Stimulated activated CD4-positive, alpha-beta T cell treated with anti-CD3 and anti-CD28 coated beads, Interleukin-12 subunit alpha, Interleukin-12 subunit beta, amount 100 ng/mL, for 24 hours (primary cell): ENCODE measurements around the gene WNT9A.
"Not testable (repeated sequence)": the region's sequence is repeated elsewhere in the genome, so short reads cannot be mapped to it uniquely, and the experiment has no call there.

Experiments
- DNase-seq, 2 experiments: peaks; one replicate each; pipeline ENCODE4 v3.0.0-alpha.2; 2020; ENCODE audit warnings: low read depth in 2 of 2

Gene WNT9A

DNA sequence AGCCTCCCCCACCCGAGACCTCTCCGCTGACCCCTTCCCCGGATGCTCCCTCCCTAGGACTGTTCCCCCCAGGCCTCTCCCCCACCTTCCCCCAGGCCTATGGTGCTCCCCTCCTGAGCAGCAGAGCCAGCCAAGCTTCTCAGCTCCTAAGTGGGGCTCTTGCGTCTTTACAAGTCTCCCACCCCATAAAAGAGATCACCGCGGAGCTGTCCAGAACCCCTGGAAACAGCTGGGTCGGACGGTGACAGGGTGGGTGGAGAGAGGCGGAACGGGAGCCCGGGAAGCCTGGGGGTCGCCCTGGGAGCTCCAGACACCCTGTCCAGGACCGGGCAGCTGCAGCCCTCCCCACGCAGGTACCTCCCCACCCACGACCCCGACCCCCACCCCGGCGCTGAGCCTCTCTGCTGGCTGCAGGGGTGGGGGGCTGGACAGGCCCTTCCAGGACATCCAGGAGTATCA lies 61.2 kb downstream of the WNT9A start:
- DNase-seq, result no peak

DNA sequence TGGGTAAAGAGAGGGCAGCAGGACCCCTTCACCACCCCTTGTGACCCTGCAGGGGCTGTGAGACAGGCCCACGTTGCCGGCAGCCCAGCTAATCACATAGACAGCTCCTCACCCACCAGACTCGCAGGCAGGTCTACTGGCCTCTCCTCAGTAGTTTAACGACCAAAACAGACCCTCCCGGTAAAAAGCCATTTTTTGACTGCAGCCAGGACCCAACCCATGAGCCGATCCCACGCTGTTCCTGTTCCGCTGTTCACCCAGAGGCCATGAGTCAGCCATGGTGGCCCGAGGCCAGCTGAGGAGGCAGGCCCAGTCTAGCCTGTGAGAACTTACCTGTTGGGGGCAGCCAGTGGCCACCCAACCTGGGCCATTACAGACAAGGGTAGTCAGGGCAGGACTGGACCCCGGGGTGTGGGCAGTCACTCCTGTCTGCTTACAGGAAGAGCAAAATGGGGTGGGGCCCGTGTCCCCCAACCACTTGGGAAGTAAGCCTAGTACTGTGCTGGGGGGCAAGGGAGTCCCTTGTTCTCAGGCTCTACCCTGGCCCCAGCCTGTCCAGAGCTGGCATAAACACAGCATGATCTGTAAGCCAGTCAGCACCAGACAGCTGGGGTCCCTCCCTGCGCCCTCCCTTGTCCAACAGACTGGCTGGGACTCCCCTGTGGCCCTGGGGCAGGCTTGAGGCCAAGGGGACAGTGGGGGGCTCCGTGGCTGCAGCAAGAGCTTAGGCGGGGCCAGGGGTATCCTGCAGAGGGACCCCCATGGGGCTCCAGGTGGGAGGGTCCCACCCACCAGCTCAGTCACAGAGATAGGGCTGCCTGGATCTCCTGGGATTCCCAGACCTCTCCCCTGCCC lies 61.9 kb downstream of the WNT9A start:
- DNase-seq, result no peak

DNA sequence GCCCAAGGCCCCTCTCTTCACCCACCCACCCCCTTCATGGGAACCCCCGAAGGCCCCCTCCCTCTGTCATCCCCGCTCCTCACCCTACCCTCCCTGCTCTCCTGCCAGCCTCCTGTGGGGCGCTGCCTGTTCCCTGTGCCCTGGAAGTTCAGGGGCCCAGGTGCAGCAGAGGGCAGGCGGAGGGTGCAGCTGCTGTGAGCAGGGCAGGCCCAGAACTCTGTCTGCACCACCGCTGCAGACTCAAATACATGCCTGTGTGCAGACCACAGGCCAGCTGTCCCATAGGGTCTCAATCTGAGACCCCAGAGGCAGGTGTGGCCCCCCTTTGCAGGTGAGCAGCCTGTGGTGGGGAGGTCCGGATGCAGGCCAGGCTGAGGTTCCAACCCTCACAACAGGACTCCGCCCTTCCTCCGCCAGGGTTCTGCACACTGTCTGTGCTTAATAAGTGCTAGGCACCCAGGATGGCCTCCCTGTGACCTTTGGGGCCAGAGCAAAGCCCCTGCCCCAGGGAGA lies 62.5 kb downstream of the WNT9A start:
- DNase-seq, result no peak

DNA sequence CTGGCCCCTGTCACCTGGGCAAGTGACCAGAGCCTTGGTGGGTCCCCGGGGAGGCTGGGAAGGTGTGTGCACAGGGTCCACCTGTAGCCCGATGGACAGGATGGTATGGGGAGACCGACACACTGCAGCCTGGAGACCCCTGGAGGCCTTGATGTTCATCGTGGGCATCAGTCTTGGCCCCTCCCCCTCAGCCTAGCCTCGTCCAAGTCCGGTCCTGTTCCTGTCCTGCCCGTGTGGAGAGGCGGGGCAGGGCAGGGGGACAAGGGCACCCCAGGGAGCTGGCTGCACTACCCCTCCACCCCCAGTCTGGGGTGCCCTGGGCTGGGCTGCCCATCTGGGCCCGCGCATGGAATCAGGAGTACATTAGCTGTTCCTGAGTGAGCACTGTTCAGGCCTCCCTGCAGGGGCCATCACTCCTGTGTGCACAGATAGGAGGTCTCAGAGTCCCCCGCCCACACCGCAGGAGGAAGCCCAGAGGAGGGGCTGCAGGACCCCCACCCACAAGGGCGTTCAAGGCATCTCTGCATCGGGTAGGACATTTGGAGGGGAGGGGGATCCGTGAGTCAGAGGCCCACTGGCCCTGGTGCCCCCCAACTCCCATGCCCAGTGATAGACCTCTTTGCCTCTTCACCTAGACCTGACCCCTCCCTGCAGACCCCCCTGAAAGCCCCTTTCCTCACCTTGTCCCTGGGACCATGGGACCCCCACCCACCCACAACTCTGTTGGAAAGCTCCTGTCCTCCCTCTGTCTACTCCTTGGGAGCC lies 63.2 kb downstream of the WNT9A start:
- no peak for DNase-seq

DNA sequence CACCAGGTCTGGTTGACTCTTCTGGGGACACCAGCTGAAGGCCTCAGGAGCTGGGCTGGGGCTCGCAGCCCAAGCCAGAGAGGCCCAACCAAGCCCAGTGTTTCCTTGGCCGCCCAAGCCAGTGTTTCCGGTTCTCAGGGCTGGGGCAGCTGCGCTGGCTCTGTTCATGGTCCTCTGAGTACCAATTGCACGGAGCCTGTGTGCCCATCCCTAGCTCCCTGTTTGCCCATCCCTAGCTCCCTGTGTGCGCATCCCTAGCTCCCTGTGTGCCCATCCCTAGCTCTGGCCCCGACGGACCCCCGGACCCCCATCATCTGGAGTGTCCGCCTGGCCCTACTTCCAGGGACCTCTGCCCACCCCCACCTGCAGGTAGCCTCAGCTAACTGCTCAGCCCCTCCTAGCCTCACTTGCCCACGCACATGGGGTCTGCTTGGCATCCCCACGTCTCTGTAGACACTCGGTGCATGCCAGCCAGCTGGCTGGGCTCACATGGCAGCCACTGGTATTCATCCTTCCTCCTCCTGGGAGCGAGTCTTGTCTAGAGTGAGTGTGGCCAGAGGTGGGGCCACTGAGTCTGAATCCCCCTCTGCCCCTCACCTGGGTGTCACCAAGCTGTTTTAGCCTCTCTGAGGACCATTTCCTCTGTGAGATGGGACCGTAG lies 64.0 kb downstream of the WNT9A start:
- DNase-seq, result no peak

DNA sequence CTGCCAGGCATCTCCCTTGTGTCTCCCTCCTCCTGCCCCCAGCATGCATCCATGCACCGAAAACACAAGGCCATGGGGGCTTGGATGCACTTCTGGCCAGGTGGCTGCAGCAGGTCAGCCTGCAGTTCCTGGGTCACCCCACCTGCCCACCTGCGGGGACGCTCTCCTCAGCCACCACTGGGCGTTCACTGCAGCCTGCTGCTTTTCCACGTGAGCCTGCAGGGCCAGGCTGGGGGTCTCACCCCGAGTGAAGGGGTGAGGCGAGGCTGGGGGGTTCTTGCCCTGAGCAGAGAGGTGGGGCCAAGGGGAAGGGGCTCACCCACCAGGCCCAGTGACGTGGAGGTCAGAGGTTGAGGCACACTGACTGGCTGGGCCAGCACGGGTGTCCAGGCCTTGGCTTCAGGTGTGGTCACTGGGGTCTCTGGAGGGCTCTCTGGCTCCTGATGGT lies 64.6 kb downstream of the WNT9A start:
- no peak for DNase-seq

DNA sequence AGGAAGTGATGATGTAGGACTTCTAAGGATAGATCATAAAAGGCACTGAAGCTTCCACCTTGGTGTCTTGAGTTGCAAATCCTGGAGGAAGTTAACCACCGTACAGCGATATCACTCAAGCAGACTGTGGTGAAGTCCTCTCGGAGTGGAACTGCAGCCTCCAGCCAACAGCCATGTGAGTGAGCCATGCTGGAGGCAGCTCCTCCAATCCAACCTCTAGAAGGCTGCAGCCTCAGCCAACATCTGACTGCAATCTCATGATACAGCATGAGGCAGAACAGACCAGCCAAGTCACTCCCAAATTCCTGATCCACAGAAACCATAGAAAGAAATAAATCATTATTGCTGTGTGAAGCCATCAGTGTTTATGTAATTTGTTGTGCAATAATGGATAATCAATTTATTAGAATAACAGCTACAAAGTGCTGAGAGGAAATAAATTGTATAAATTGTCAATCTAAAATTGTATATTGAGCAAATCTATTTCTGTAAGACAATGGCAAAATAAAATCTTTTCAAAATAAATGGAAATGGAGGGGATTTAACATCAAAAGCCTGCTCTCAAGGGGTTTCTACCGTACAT lies 67.3 kb downstream of the WNT9A start:
- no peak for DNase-seq

DNA sequence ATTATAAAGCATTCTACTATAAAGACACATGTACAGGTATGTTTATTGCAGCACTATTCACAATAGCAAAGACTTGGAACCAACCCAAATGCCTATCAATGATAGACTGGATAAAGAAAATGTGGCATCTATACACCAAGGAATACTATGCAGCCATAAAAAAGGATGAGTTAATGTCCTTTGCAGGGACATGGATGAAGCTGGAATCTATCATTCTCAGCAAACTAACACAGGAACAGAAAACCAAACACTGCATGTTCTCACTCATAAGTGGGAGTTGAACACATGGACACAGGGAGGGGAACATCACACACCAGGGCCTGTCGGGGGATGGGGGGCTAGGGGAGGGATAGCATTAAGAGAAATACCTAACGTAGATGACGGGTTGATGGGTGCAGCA lies 69.9 kb downstream of the WNT9A start:
- not testable (repeated sequence) for DNase-seq

DNA sequence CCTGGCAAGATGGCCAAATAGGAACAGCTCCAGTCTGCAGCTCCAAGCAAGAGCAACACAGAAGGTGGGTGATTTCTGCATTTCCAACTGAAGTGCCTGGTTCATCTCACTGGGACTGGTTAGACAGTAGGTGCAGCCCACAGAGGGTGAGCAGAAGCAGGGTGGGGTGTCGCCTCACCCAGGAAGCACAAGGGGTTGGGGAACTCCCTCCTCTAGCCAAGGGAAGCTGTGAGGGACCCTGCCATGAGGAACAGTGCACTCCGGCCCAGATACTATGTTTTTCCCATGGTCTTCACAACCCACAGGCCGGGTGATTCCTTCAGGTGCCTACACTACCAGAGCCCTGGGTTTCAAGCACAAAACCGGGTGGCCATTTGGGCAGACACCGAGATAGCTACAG lies 75.8 kb downstream of the WNT9A start:
- DNase-seq, result not testable (repeated sequence)

DNA sequence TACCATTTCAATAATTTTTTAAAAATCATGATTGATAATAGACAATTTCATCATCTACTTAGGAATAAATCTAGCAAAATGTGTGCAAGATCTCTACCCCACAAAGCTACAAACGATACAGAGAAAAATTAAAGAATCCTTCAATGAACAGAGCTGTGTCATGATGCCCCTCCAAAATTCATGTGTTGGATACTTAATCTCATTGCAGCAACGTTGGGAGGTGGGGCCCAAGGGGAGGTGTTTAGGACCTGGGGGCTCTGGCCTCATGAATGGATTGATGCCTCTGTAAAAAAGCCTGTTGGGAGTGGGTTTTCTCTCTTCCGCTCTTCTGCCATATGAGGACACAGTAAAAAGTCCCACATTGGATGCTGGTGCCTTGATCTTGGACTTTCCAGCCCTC lies 77.4 kb downstream of the WNT9A start:
- no peak for DNase-seq

DNA sequence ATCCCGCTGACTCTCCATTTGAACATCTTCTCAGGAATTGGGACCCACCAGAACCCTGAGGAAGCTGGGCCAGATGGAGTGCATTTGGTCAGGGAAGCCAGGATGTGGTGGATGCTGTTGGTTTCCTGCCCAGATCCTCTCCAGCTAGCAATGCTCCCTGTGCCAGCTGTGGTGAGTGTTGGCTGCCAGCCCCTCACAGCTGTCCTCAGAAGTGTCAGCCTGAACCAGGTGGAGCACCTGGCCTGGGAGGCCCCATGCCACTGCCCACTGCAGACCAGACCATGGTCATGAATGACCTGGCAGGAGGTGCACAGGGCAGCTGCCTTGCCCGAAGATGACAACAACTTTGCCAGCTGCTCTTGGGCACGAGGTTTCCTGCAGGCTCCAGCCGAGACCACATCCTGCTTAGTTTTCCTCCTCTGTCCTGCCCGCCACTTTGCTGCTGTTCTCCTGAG lies 77.9 kb downstream of the WNT9A start:
- DNase-seq, result no peak

DNA sequence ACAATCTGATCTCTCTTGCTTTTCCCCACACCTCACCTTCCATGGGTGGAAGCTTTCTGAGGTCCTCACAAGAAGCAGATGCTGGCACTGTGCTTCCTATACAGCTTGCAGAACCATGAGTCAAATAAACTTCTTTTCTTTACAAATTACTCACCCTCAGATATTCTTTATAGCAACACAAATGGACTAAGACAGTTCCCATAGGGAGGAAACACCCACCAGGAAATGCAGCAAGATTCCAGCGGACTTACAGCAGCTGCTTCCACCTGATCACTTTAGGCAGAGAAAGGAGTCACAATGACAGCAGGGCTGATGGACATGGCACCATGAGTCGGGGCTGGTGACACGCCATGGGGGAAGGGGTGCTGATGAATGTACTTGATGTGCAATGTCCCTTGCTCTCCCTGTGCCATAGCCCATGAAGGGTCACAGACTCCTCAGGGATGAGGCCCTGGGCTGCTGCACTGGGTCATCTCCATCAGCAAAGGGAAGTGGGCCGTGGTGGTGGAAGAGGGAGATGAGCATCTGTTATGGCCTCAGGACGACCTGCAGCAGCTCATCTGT lies 78.4 kb downstream of the WNT9A start:
- DNase-seq, result no peak
